T47D (cell line): ENCODE measurements around the gene NTM.

ENCODE experiments used
- DNase-seq, 2 experiments: peaks; one replicate each; pipeline versions ENCODE4 v3.0.0 to v3.0.0-alpha.2; 2011 to 2012; ENCODE audit warnings: low read depth in 1 of 2, low spot score in 1 of 2
- JUND ChIP-seq: IDR thresholded peaks from 2 replicates; pipeline ENCODE4 v1.6.1; 2012; ENCODE audit warnings: low read depth
- in situ Hi-C: cut with HindIII; loops from 2 replicates; pipeline ENCODE4 v1.10.0; 2016; ENCODE audit warnings: low sequenced_read_pairs, low pct_unique_long_range_greater_than_20kb

Gene NTM

DNA sequence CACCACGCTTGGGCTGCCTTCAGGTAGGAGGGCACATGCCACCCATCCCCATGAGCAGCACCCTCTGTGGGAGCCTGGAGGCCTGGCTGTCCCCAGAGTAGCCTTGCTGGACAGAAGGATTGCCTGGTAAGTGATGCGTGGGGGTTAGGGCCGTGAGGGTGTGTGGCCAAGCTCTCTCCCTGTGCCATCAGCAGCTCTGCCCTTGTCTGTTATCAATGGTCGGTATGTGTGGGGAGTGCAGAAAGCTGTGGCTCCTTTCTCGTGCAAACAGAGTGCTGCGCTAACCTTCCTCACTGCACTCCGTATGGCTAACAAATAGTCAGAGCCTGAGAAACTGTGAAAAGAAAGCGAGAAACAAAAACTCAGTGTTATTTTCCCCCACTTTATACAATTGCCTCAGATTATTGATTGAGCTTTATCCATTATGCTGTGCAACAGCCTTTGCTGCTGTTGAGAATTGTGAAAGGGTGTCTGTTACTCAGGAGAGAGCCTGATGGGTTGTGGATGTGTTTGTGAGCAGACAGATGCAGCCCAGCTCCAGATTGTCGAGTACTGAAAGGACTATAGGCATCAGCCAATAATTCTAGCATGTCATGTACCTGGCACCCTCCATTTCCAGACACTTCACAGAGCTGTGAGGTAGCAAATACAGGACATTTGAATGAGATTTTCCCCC lies 432.2 kb downstream of the NTM start:
- in situ Hi-C loops: no loop called here
- TF ChIP-seq JUND: no peak
- no peak for DNase-seq

DNA sequence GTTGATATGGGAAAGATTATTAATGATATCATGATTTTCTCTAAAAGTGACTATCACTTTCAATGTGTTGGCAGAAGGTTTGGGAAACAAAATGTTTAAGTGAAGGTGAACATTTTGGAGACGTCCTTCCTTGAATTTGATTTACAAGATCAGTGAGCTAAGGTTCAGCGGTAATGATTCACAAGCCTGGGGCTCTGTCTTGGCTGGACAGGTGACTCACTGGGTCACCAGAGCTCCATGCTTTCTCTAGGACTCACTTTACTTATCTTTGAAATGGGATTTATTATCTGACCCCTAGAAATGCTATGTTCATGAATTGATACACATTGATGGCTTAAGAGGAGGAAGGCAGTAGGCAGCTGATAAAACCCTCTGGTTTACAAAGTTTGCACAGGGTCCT lies 437.5 kb downstream of the NTM start:
- in situ Hi-C loops: no loop called here

GRCh38 chr11:131808470-131808869 lies 438.1 kb downstream of the NTM start:
- TF ChIP-seq JUND: no peak
- no peak for DNase-seq
- in situ Hi-C loops: no loop called here

More for the DNA sequence above, 437.5 kb downstream of the NTM start:
- TF ChIP-seq JUND: no peak
- no peak for DNase-seq

DNA sequence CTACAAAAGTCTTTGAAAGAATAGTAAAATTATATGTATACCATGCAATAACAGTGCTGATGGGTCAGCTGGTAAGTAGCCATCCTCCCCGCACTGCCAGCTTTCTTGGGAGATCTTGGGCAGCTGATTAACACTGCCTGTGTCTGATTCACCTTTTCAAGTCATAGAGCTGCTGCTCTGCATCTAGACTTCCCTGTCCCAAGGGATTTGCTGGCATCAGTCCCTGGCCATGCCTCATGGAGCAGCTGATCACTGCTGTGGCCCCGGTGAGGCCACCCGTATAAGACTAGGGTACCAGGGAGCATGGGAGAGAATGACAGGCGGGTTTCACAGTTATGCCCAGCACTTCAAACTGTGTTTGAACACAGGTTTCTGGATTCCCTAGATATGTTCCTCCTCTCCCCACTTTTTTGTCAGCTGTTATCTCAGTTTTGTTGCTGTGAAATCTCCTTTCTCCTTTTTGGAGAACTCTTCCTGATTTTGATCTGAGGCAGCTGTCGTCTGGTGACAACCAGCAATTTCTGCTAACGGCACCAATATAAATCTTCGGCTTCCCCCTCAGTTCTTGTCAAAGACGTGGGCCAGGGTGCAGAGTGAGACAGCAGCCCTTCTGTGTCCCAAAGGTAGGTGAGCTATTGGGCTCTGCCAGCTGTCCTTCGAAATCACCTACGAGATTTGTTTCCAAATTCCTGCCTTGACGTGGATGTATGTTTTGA lies 438.9 kb downstream of the NTM start:
- no peak for DNase-seq
- in situ Hi-C loops: no loop called here
- no peak for TF ChIP-seq JUND

DNA sequence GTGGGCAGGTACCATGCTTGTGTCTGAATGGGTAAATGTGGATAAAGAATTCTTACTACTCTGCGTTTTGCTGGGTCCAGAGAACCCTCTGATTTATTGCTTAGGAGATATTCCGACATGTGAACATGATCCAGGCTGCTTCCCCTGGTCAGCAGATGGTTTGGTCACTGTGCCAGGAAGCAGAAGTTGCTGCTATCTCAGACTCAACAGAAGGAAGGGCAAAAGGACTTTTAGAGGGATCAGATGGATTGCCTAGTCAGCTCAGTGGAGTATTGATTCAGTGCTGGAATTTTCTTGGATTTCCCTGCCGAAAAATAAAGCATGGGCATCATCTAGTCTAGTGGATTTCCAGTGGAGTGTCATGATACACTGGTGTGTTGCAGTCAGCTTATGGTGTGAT lies 440.1 kb downstream of the NTM start:
- no peak for TF ChIP-seq JUND
- in situ Hi-C loops: no loop called here
- no peak for DNase-seq

GRCh38 chr11:131811383-131811782 lies 441.0 kb downstream of the NTM start:
- no peak for TF ChIP-seq JUND
- DNase-seq: no peak
- in situ Hi-C loops: no loop called here

DNA sequence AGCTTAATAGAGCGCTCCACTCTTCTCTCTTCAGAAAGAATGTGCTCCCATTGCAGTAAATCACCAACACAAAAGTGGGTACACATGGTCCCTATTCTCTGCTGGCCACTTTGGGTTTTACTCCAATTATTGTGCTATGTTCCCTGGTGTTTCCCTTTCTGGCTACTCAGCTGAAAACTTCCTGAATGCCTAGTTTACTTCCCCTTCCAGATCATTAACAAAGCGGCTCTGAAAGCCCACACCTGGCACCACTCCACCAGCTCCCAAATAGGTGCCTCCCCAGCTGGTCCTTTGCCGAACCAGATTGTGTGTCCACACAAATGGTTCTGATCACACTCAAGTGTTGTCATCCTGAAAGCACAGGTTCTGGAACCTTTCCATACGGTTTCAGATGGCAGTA lies 443.7 kb downstream of the NTM start:
- in situ Hi-C loops: no loop called here
- no peak for DNase-seq
- no peak for TF ChIP-seq JUND

- in situ Hi-C loops: no loop called here
- DNase-seq: no peak
- no peak for TF ChIP-seq JUND
Measured at GRCh38 chr11:131815590-131815989, 445.2 kb downstream of the NTM start.

DNA sequence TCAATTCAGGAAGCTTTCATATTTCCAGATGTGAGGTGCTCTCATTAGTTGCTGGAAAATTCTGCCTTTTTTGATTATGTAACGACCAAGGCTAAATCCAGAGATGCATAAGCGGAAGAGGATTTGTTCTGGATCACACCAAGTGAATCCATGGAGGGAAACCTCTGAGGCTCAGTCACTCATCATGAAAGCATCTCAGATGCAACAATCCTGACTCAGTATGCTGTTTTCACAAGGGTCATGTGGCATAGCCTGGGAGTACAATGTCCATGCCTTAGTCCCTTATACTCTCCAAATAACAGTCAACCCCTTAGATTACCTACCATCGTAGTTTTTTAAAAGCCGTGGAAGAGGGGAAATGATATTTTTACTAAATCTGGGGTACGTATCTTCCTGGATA lies 445.6 kb downstream of the NTM start:
- no peak for TF ChIP-seq JUND

DNA sequence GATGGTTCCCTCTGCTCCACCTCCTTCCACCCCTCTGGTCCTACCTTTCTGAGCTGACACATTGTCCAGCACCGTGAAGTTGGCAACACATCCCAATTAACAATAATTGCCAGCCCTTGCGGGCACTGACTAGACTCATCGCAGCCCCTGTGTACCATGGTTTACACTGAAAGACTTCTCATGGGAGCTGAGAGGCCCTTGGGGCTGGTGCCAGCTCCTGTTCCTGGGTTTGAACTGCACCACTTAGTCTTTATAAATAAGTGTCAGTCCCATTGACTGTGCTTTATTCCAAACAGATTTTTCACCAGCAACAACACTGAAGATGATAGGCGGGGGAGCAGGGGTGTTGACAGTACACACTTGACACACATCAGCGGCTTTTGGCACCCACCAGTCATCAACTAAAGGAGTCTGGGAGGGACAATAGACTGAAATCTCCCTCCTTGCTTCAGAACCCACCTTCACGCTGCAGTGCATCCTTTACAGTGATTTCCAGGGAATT lies 447.3 kb downstream of the NTM start:
- in situ Hi-C loops: no loop called here
- TF ChIP-seq JUND: no peak
- no peak for DNase-seq

More for the DNA sequence above, 445.6 kb downstream of the NTM start:
- in situ Hi-C loops: no loop called here
- DNase-seq: no peak

GRCh38 chr11:131819865-131820264 lies 449.4 kb downstream of the NTM start:
- in situ Hi-C loops: no loop called here

DNA sequence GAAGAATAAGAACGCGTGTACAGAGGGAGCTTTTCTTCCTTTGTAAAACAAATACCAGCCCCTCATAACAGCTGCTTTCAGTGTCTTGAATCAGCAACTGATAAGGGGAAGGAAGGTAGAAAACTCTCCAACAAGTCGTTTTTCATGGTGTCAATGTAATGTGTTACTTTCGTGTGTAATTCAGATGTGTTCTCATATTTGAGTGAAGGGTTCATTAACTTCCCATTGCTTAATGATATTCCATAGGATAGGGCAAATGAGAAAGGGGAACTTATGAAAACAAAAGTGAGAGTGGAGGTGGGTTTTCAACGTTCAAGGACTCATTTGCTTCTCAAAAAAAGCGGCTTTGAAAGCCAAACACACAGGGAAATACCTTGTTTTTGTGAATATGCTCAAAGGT lies 452.1 kb downstream of the NTM start:
- in situ Hi-C loops: no loop called here
- no peak for DNase-seq
- no peak for TF ChIP-seq JUND

More at GRCh38 chr11:131819865-131820264, 449.4 kb downstream of the NTM start:
- no peak for DNase-seq
- no peak for TF ChIP-seq JUND

DNA sequence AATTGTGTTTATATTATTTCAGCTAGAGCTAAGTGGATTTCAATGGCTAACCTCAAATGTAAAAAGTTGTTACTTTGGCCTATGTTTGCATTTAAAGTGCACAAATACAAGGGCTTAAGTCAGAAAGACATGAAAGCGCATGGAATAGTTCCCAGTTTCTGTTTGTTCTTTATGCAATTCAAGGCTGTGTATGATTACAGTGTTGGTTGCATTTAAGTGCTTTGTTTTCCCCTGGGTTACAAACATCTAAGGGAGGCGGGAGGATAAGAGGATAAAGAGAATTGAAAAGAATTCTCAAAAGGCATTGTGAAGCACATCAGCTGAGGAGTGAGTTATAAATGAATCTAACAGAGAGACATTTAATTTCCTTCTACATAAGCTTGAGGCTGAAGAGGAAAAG lies 453.4 kb downstream of the NTM start:
- no peak for DNase-seq
- in situ Hi-C loops: no loop called here
- TF ChIP-seq JUND: no peak
